HL-60 (cell line): ENCODE results near the gene RAI14.

Source experiments
- GABPA ChIP-seq: IDR thresholded peaks from 2 replicates; pipeline ENCODE4 v1.6.1; 2012; ENCODE audit warnings: low read depth
- POLR2AphosphoS5 ChIP-seq: IDR thresholded peaks from 2 replicates; pipeline ENCODE4 v1.6.1; 2012; ENCODE audit warnings: low read depth
- TF ChIP-seq, protein P1 (sequence below): IDR thresholded peaks from one replicate; pipeline ENCODE4 v1.5.1; 2011; ENCODE audit warnings: low read length, control low read depth, inconsistent platforms; ENCODE audit not compliant: insufficient read depth

DNA sequence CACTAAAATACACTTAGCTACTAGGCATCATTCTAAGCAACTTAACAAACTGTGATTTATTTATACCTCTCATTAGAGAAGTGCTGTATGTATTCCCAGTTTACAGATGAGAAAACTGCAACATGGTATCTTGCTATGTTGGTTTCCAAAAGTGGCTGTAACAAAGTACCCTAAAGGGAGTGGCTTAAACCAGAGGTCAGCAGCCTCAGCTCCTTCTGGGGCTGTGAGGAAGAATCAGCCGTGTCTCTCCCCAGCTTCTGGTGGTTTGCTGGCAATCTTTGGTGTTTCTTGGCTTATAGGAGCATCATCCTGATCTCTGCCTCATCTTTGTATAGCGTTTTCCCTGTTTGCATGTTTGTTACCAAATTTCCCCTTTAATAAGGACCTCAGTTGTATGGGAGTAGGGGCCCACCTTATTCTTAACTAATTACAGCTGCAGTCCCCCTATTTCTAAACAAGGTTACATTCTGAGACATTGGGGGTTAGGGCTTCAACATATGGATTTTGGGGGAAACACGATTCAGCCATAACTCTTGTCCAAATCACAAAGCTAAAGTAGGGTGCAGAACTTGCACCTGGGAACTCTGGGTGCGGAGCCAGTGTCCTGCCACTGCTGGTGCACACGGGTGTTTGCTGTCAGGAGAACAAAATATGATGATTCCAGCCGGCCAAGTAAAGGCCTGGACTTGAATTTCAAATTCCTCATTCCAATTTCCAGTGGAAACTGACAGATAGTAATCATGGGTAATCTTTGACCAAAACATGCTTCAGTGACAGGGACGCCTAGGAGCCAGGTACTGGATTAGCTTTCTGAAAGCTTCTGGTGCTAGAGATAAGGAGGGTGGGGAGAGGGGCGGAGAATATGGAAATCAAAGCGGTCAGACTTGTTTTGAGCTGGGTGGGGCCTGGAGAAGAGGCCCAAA is 43.3 kb downstream of the RAI14 start:
- TF ChIP-seq, protein P1, sequence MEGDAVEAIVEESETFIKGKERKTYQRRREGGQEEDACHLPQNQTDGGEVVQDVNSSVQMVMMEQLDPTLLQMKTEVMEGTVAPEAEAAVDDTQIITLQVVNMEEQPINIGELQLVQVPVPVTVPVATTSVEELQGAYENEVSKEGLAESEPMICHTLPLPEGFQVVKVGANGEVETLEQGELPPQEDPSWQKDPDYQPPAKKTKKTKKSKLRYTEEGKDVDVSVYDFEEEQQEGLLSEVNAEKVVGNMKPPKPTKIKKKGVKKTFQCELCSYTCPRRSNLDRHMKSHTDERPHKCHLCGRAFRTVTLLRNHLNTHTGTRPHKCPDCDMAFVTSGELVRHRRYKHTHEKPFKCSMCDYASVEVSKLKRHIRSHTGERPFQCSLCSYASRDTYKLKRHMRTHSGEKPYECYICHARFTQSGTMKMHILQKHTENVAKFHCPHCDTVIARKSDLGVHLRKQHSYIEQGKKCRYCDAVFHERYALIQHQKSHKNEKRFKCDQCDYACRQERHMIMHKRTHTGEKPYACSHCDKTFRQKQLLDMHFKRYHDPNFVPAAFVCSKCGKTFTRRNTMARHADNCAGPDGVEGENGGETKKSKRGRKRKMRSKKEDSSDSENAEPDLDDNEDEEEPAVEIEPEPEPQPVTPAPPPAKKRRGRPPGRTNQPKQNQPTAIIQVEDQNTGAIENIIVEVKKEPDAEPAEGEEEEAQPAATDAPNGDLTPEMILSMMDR = no peak
- TF ChIP-seq POLR2AphosphoS5 (no peak), GABPA (no peak)
